K562 (cell line): Measurements from ENCODE around the gene SMIM8. TPM values are rescaled to one million over a fixed set of nuclear protein-coding genes. Genes with fewer than 3 reads are reported as not detected.

Source experiments
- ATAC-seq: fragments of 200-7000 bp; cut with Tn5 transposase; 3 replicates; pipeline ENCODE4 v1.9.1; 2020; ENCODE audit warnings: moderate library complexity
- BruUV-seq: library from RNA; stranded (reverse); fragments of 400-500 nt; replicated peaks from 2 replicates; lab custom pipeline; 2021; lab: Mats Ljungman, UMichigan
- CTCF ChIA-PET: fragments of 300-600 bp; formaldehyde crosslinking; extraction: SDS; loops from one replicate; lab custom pipeline; 2021; ENCODE audit warnings: low intra/inter-chr PET ratio; lab: Yijun Ruan, JAX
- POLR2A ChIA-PET: fragments of 300-600, 350-650 bp; sonication (Branson Sonifier 250); formaldehyde crosslinking; extraction: SDS; loops from one replicate; lab custom pipeline; 2021; ENCODE audit warnings: antibody characterized with exemption, inconsistent platforms; lab: Yijun Ruan, JAX
- DNase-seq, 4 experiments: peaks; one replicate each; pipeline versions ENCODE4 v3.0.0 to v3.0.0-alpha.2; 2011 to 2018; ENCODE audit warnings: low spot score in 3 of 4, mixed read lengths in 3 of 4; ENCODE audit errors: extremely low read depth in 1 of 4
- FAIRE-seq: peaks from 2 replicates; lab custom pipeline; 2011; peaks lifted over from hg19 to GRCh38; lab: Jason Lieb, UNC
- H2AFZ ChIP-seq: 2 replicates; pipeline ENCODE4 v1.6.0; 2011; ENCODE audit warnings: low read depth, low read length, control low read depth, inconsistent platforms
- H3K27ac ChIP-seq: fragments of 200-600 bp; 3 replicates; pipeline ENCODE4 v1.8.0; 2011; ENCODE audit warnings: low read depth, mild to moderate bottlenecking, control low read depth, inconsistent platforms, low read length, moderate library complexity, mixed read lengths; ENCODE audit errors: extremely low read depth
- H3K27me3 ChIP-seq, 2 experiments: fragments of 300-600 bp in 1 of 2; 2 replicates in 1 of 2; 3 replicates in 1 of 2; pipeline versions ENCODE4 v1.6.0 to v1.8.0; 2011; ENCODE audit warnings: inconsistent platforms in 2 of 2, low read length in 2 of 2, mild to moderate bottlenecking in 1 of 2, mixed read lengths in 1 of 2, moderate library complexity in 1 of 2; ENCODE audit not compliant: control insufficient read depth in 2 of 2, insufficient read depth in 2 of 2
- H3K36me3 ChIP-seq: fragments of 300-600 bp; 3 replicates; pipeline ENCODE4 v1.8.0; 2011; ENCODE audit warnings: mild to moderate bottlenecking, low read length, inconsistent platforms; ENCODE audit not compliant: control insufficient read depth, insufficient read depth
- H3K4me1 ChIP-seq, 2 experiments: fragments of 200-600 bp in 1 of 2; replicated peaks in 1 of 2; 2 replicates in 1 of 2; 3 replicates in 1 of 2; pipeline versions ENCODE4 v1.5.1 to v1.8.0; 2011; ENCODE audit warnings: inconsistent platforms in 2 of 2, low read length in 2 of 2, mild to moderate bottlenecking in 1 of 2, mixed read lengths in 1 of 2, moderate library complexity in 1 of 2; ENCODE audit not compliant: control insufficient read depth in 2 of 2, insufficient read depth in 2 of 2
- H3K4me2 ChIP-seq: 2 replicates; pipeline ENCODE4 v1.6.1; 2011; ENCODE audit warnings: low read length, control low read depth, inconsistent platforms, mixed read lengths; ENCODE audit not compliant: insufficient read depth
- H3K4me3 ChIP-seq: fragments of 200-600 bp; sonication (generic), shearing (Covaris generic); 2 replicates; pipeline ENCODE4 v1.5.1; 2016; ENCODE audit warnings: control low read depth, inconsistent platforms
- H3K79me2 ChIP-seq: fragments of 200-600 bp; 3 replicates; pipeline ENCODE4 v1.8.0; 2011; ENCODE audit warnings: low read length, inconsistent platforms; ENCODE audit not compliant: control insufficient read depth, insufficient read depth
- H3K9ac ChIP-seq, 2 experiments: 2 replicates each; pipeline versions ENCODE4 v1.6.0 to v1.6.1; 2011; ENCODE audit warnings: low read depth in 2 of 2, low read length in 2 of 2, control low read depth in 1 of 2, inconsistent platforms in 1 of 2, mild to moderate bottlenecking in 1 of 2, mixed read lengths in 1 of 2; ENCODE audit not compliant: insufficient read depth in 1 of 2
- H3K9me1 ChIP-seq: one replicate; pipeline ENCODE4 v1.6.0; 2011; ENCODE audit warnings: inconsistent platforms, mild to moderate bottlenecking, low read length, moderate library complexity; ENCODE audit not compliant: control insufficient read depth, insufficient read depth
- H3K9me3 ChIP-seq: replicated peaks from 2 replicates; pipeline ENCODE4 v1.5.1; 2011; ENCODE audit warnings: low read depth, low read length, inconsistent platforms; ENCODE audit not compliant: control insufficient read depth, insufficient read depth
- H4K20me1 ChIP-seq: replicated peaks from 2 replicates; pipeline ENCODE4 v1.6.1; 2011; ENCODE audit warnings: low read length, inconsistent platforms, mixed read lengths; ENCODE audit not compliant: control insufficient read depth, insufficient read depth
- BRD4 ChIP-seq: fragments of 200-600 bp; sonication (generic); IDR thresholded peaks from 2 replicates; pipeline ENCODE4 v1.6.1; 2017; ENCODE audit warnings: inconsistent platforms
- C11orf30 ChIP-seq: fragments of 450-650 bp; IDR thresholded peaks from 2 replicates; pipeline ENCODE4 v1.6.1; 2016; ENCODE audit warnings: low read depth, mild to moderate bottlenecking
- FOXK1 ChIP-seq: sonication (generic); formaldehyde crosslinking; IDR thresholded peaks from 2 replicates; pipeline ENCODE4 v1.8.0; 2022; ENCODE audit warnings: missing genetic modification reagents, mild to moderate bottlenecking, borderline replicate concordance
- MAFF ChIP-seq: IDR thresholded peaks from 2 replicates; pipeline ENCODE4 v1.6.1; 2012; ENCODE audit warnings: low read length, improper control_type of control experiment
- MAFG ChIP-seq: fragments of 450-650 bp; conservative IDR thresholded peaks from 2 replicates; pipeline ENCODE4 v1.6.1; 2016; ENCODE audit warnings: missing genetic modification characterization, missing compliant biosample characterization
- MAFK ChIP-seq: IDR thresholded peaks from 2 replicates; pipeline ENCODE4 v1.6.1; 2011; ENCODE audit warnings: low read length, improper control_type of control experiment
- NFE2 ChIP-seq: IDR thresholded peaks from 2 replicates; pipeline ENCODE4 v1.6.1; 2014; ENCODE audit warnings: antibody characterized with exemption, low read depth
- THRAP3 ChIP-seq: fragments of 450-650 bp; IDR thresholded peaks from 2 replicates; pipeline ENCODE4 v1.6.1; 2016; ENCODE audit warnings: mild to moderate bottlenecking, inconsistent platforms, borderline replicate concordance
- XRCC5 ChIP-seq: fragments of 200-400 bp; formaldehyde crosslinking; IDR thresholded peaks from 2 replicates; pipeline ENCODE4 v1.6.1; 2017; ENCODE audit warnings: low read depth, mild to moderate bottlenecking, low read length
- ZNF316 ChIP-seq: fragments of 450-650 bp; IDR thresholded peaks from 2 replicates; pipeline ENCODE4 v1.6.1; 2016
- ZNF655 ChIP-seq: fragments of 250-450 bp; sonication (Bioruptor Pico); IDR thresholded peaks from 2 replicates; pipeline ENCODE4 v1.5.0; 2021
- ZNF830 ChIP-seq: fragments of 250-450 bp; sonication (Bioruptor Pico); IDR thresholded peaks from 2 replicates; pipeline ENCODE4 v1.5.0; 2021; ENCODE audit warnings: mild to moderate bottlenecking
- WGBS: fragments of 100-300 bp; shearing (Covaris generic); methylation state at CpG from one replicate; pipeline ENCODE4 v1.1.6; 2016; ENCODE audit warnings: low coverage, mixed read lengths; ENCODE audit not compliant: insufficient coverage; ENCODE audit errors: missing lambda C conversion rate; 5-methylcytosine and 5-hydroxymethylcytosine counted together
- in situ Hi-C: fragments of 300-500 bp; cut with MboI; formaldehyde crosslinking; loops from 4 replicates; pipeline ENCODE4 v1.15.0; 2018; ENCODE audit warnings: inconsistent platforms, mixed read lengths
- intact Hi-C: fragments of 100-400 bp; cut with micrococcal nuclease; formaldehyde crosslinking; loops from 2 replicates; pipeline ENCODE4 v1.14.2; 2022
- polyA plus RNA-seq, 8 experiments: library from polyadenylated mRNA; depleted of rRNA in 4 of 8; stranded (reverse) in 5 of 8; unstranded in 3 of 8; fragments of >200 nt; fragmentation: Nextera tagmentation in 2 of 8; fragmentation: Illumina TruSeq in 1 of 8; extraction: Ambion mirVana in 2 of 8; extraction: Trizol in 1 of 8; gene quantifications; 2 replicates each; pipeline versions ENCODE4 v1.2.1 to v1.2.3, GENCODE V29; 2011 to 2014; ENCODE audit warnings: inconsistent platforms in 1 of 8, missing spikeins in 1 of 8
- total RNA-seq, 7 experiments: library from RNA; depleted of rRNA in 6 of 7; stranded (reverse); fragments of >200 nt in 6 of 7; fragmentation: Illumina TruSeq in 2 of 7; extraction: Trizol in 2 of 7; gene quantifications; 2 replicates each; pipeline versions ENCODE4 v1.2.1 to v1.2.3, GENCODE V29; 2011 to 2021; ENCODE audit warnings: low replicate concordance in 1 of 7

Gene SMIM8
- total and polyA plus RNA-seq, 9 of the 15 experiments (the other 6 are each of a cell fraction or from before 2014, with no cell fraction given): 8.3 to 53.7 (median 15.1) TPM

GRCh38 chr6:87274660-87275274, 47.6 kb upstream of the SMIM8 start (continued):
- TF ChIP-seq ZNF655 (CRISPR knock-in tag) (no peak), ZNF830 (CRISPR knock-in tag) (no peak), NFE2 (no peak), XRCC5 (no peak)

- FAIRE-seq (no peak), ATAC-seq (no peak), DNase-seq (no peak)
- no peaks in the 10 kb centered on the region for H3K9me3 ChIP-seq
- H3K27me3 ChIP-seq: peaks cover 2 to 5% of the 10 kb centered on the region in 2 experiments; a peak in 3 of 5 replicates
- CTCF ChIA-PET: interaction anchor here (1.0 to 2.3 kb wide), 2 partner anchors 112 to 115 kb away, joined by 4 to 21 read pairs; no protein-coding TSS in a partner anchor
- H3K79me2 ChIP-seq: no peaks in the 10 kb centered on the region
- H3K4me3 ChIP-seq: no peak overlapping the region
- H3K27ac ChIP-seq: no peak overlapping the region
- intact Hi-C loops (loop anchor here (1.0 to 5.0 kb wide), 3 partner anchors 115 to 210 kb away; no protein-coding TSS in a partner anchor), in situ Hi-C loops (no loop called here)
- H3K9ac ChIP-seq: no peak overlapping the region
- H2AFZ ChIP-seq: no peak overlapping the region
- TF ChIP-seq FOXK1 (CRISPR knock-in tag): no peak
- peak; percentile 53; the same call in 1 of the 2 replicates for TF ChIP-seq C11orf30
- peak; percentile 80 for TF ChIP-seq ZNF316
- no peak for TF ChIP-seq THRAP3
- peak; percentile 7; the same call in 1 of the 2 replicates for TF ChIP-seq MAFK
- TF ChIP-seq BRD4: no peak
- TF ChIP-seq MAFF: peak; percentile 48; the same call in 1 of the 2 replicates
- peak; percentile 70 for TF ChIP-seq MAFG
- 0% methylated on average over 1 of the region's 1 CpG for WGBS
- POLR2A ChIA-PET: interaction anchor here (0.7 kb wide), 1 partner anchor 15 kb away, joined by 3 read pairs; no protein-coding TSS in a partner anchor
- H3K9me1 ChIP-seq: no peaks in the 10 kb centered on the region
- H3K4me1 ChIP-seq: no peaks in the 10 kb centered on the region
- no peaks in the 10 kb centered on the region for H4K20me1 ChIP-seq
- no peaks in the 10 kb centered on the region for H3K36me3 ChIP-seq
- BruUV-seq: no TSS peak
- H3K4me2 ChIP-seq: no peak overlapping the region
Observed at GRCh38 chr6:87276624-87277023, 45.8 kb upstream of the SMIM8 start.
